SK-N-SH treated with all-trans-retinoic acid at 6 μM for 48 hours (cell line): ENCODE results near the gene DBNDD2.

Experiments used
- ATAC-seq: fragments of 200-7000 bp; cut with Tn5 transposase; 3 replicates; pipeline ENCODE4 v1.9.1; 2020; ENCODE audit warnings: mild to moderate bottlenecking, moderate library complexity
- ARNTL ChIP-seq: fragments of 450-650 bp; formaldehyde crosslinking; IDR thresholded peaks from 2 replicates; pipeline ENCODE4 v1.5.0; 2020; ENCODE audit warnings: low read depth, mild to moderate bottlenecking, moderate library complexity, borderline replicate concordance
- BACH2 ChIP-seq: fragments of 250-450 bp; sonication (Bioruptor Pico); IDR thresholded peaks from 2 replicates; pipeline ENCODE4 v1.9.0; 2021; ENCODE audit warnings: mild to moderate bottlenecking, borderline replicate concordance
- CSDC2 ChIP-seq: fragments of 250-450 bp; sonication (Bioruptor Pico); IDR thresholded peaks from 2 replicates; pipeline ENCODE4 v1.5.0; 2020; ENCODE audit warnings: mild to moderate bottlenecking, moderate library complexity
- ESRRG ChIP-seq: fragments of 250-450 bp; sonication (Bioruptor Pico); IDR thresholded peaks from 2 replicates; pipeline ENCODE4 v1.6.1; 2021; ENCODE audit warnings: mild to moderate bottlenecking
- GLIS3 ChIP-seq: fragments of 250-450 bp; sonication (Bioruptor Pico); IDR thresholded peaks from 2 replicates; pipeline ENCODE4 v1.5.0; 2020; ENCODE audit warnings: mild to moderate bottlenecking, moderate library complexity
- ISL1 ChIP-seq: fragments of 250-450 bp; sonication (Bioruptor Pico); IDR thresholded peaks from 2 replicates; pipeline ENCODE4 v2.1.2; 2022; ENCODE audit warnings: mild to moderate bottlenecking, moderate library complexity
- OSR1 ChIP-seq: fragments of 250-450 bp; sonication (Bioruptor Pico); IDR thresholded peaks from 2 replicates; pipeline ENCODE4 v1.8.0; 2022; ENCODE audit warnings: moderate library complexity, mild to moderate bottlenecking, inconsistent platforms
- PPARA ChIP-seq: fragments of 250-450 bp; sonication (Bioruptor Pico); IDR thresholded peaks from 2 replicates; pipeline ENCODE4 v1.5.0; 2020; ENCODE audit warnings: mild to moderate bottlenecking, borderline replicate concordance
- RARB ChIP-seq: fragments of 250-450 bp; sonication (Bioruptor Pico); IDR thresholded peaks from 2 replicates; pipeline ENCODE4 v1.8.0; 2021; ENCODE audit warnings: mild to moderate bottlenecking, moderate library complexity
- SNAI2 ChIP-seq: fragments of 250-450 bp; sonication (Bioruptor Pico); IDR thresholded peaks from 2 replicates; pipeline ENCODE4 v1.5.0; 2020; ENCODE audit warnings: mild to moderate bottlenecking, moderate library complexity
- TCF4 ChIP-seq: fragments of 250-450 bp; sonication (Bioruptor Pico); IDR thresholded peaks from 2 replicates; pipeline ENCODE4 v1.8.0; 2021; ENCODE audit warnings: mild to moderate bottlenecking, moderate library complexity, borderline replicate concordance
- TOX ChIP-seq: fragments of 250-450 bp; sonication (Bioruptor Pico); IDR thresholded peaks from 2 replicates; pipeline ENCODE4 v1.8.0; 2021; ENCODE audit warnings: mild to moderate bottlenecking, moderate library complexity, borderline replicate concordance
- ZC3H10 ChIP-seq: fragments of 250-450 bp; sonication (Bioruptor Pico); IDR thresholded peaks from 2 replicates; pipeline ENCODE4 v1.5.1; 2021; ENCODE audit warnings: mild to moderate bottlenecking, moderate library complexity
- ZFP3 ChIP-seq: fragments of 250-450 bp; sonication (Bioruptor Pico); IDR thresholded peaks from 2 replicates; pipeline ENCODE4 v1.5.0; 2020; ENCODE audit warnings: mild to moderate bottlenecking, moderate library complexity
- ZFP30 ChIP-seq: fragments of 450-650 bp; formaldehyde crosslinking; IDR thresholded peaks from 2 replicates; pipeline ENCODE4 v1.5.0; 2022; ENCODE audit warnings: mild to moderate bottlenecking, moderate library complexity
- ZNF565 ChIP-seq: fragments of 450-650 bp; formaldehyde crosslinking; conservative IDR thresholded peaks from 2 replicates; pipeline ENCODE4 v1.5.0; 2020; ENCODE audit warnings: low read depth, mild to moderate bottlenecking, moderate library complexity
- ZNF70 ChIP-seq: fragments of 450-650 bp; formaldehyde crosslinking; IDR thresholded peaks from 2 replicates; pipeline ENCODE4 v1.5.0; 2020; ENCODE audit warnings: mild to moderate bottlenecking, moderate library complexity
- ZNF8 ChIP-seq: fragments of 450-650 bp; formaldehyde crosslinking; IDR thresholded peaks from 2 replicates; pipeline ENCODE4 v1.5.0; 2020; ENCODE audit warnings: mild to moderate bottlenecking, moderate library complexity
- TF ChIP-seq, protein P1 (sequence below): fragments of 250-450 bp; sonication (Bioruptor Pico); IDR thresholded peaks from 2 replicates; pipeline ENCODE4 v1.5.1; 2021; ENCODE audit warnings: mild to moderate bottlenecking, moderate library complexity
- TF ChIP-seq, protein P2 (sequence below): fragments of 250-450 bp; sonication (Bioruptor Pico); IDR thresholded peaks from 2 replicates; pipeline ENCODE4 v1.5.1; 2020; ENCODE audit warnings: low read depth, mild to moderate bottlenecking, moderate library complexity
- TF ChIP-seq, protein P3 (sequence below): fragments of 250-450 bp; sonication (Bioruptor Pico); IDR thresholded peaks from 2 replicates; pipeline ENCODE4 v1.5.0; 2020; ENCODE audit warnings: mild to moderate bottlenecking, moderate library complexity
- TF ChIP-seq, protein P4 (sequence below): fragments of 250-450 bp; sonication (Bioruptor Pico); IDR thresholded peaks from 2 replicates; pipeline ENCODE4 v1.8.0; 2021; ENCODE audit warnings: low read depth, mild to moderate bottlenecking, moderate library complexity, borderline replicate concordance
- TF ChIP-seq, protein P5 (sequence below): fragments of 250-450 bp; sonication (Bioruptor Pico); IDR thresholded peaks from 2 replicates; pipeline ENCODE4 v1.8.0; 2020; ENCODE audit warnings: mild to moderate bottlenecking, moderate library complexity, borderline replicate concordance

The DBNDD2 gene

DNA sequence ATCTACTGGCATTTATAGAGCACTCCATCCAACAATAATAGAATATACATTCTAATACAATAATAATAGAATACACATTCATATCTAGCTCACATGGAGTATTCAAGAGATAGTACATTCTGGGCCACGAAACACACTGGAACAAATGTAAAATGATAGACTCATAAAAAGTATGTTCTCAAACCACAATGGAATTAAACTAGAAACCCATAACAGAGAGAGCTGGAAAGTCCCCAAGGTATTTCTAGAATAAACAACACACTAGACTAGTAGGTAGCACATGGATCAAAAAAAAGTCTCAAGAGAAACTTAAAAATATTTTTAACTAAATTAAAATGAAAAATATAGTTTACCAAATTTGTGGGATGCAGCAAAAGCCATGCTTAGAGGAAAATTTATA is 20.8 kb upstream of the DBNDD2 start:
- no peak for ATAC-seq
- TF ChIP-seq TCF4 (CRISPR knock-in tag) (no peak), ZC3H10 (no peak), ZFP3 (CRISPR knock-in tag) (no peak), ZNF8 (CRISPR knock-in tag) (no peak), ESRRG (CRISPR knock-in tag) (no peak), ARNTL (CRISPR knock-in tag) (no peak), SNAI2 (CRISPR knock-in tag) (no peak), BACH2 (no peak), CSDC2 (CRISPR knock-in tag) (no peak), ZFP30 (CRISPR knock-in tag) (no peak), TOX (CRISPR knock-in tag) (no peak), RARB (CRISPR knock-in tag) (no peak), GLIS3 (CRISPR knock-in tag) (no peak), ZNF70 (no peak), ZNF565 (no peak), OSR1 (no peak)
- TF ChIP-seq, protein P1, sequence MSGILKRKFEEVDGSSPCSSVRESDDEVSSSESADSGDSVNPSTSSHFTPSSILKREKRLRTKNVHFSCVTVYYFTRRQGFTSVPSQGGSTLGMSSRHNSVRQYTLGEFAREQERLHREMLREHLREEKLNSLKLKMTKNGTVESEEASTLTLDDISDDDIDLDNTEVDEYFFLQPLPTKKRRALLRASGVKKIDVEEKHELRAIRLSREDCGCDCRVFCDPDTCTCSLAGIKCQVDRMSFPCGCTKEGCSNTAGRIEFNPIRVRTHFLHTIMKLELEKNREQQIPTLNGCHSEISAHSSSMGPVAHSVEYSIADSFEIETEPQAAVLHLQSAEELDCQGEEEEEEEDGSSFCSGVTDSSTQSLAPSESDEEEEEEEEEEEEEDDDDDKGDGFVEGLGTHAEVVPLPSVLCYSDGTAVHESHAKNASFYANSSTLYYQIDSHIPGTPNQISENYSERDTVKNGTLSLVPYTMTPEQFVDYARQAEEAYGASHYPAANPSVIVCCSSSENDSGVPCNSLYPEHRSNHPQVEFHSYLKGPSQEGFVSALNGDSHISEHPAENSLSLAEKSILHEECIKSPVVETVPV (CRISPR knock-in tag) = no peak
- TF ChIP-seq, protein P2, sequence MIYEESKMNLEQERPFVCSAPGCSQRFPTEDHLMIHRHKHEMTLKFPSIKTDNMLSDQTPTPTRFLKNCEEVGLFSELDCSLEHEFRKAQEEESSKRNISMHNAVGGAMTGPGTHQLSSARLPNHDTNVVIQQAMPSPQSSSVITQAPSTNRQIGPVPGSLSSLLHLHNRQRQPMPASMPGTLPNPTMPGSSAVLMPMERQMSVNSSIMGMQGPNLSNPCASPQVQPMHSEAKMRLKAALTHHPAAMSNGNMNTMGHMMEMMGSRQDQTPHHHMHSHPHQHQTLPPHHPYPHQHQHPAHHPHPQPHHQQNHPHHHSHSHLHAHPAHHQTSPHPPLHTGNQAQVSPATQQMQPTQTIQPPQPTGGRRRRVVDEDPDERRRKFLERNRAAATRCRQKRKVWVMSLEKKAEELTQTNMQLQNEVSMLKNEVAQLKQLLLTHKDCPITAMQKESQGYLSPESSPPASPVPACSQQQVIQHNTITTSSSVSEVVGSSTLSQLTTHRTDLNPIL (CRISPR knock-in tag) = no peak
- TF ChIP-seq, protein P3, sequence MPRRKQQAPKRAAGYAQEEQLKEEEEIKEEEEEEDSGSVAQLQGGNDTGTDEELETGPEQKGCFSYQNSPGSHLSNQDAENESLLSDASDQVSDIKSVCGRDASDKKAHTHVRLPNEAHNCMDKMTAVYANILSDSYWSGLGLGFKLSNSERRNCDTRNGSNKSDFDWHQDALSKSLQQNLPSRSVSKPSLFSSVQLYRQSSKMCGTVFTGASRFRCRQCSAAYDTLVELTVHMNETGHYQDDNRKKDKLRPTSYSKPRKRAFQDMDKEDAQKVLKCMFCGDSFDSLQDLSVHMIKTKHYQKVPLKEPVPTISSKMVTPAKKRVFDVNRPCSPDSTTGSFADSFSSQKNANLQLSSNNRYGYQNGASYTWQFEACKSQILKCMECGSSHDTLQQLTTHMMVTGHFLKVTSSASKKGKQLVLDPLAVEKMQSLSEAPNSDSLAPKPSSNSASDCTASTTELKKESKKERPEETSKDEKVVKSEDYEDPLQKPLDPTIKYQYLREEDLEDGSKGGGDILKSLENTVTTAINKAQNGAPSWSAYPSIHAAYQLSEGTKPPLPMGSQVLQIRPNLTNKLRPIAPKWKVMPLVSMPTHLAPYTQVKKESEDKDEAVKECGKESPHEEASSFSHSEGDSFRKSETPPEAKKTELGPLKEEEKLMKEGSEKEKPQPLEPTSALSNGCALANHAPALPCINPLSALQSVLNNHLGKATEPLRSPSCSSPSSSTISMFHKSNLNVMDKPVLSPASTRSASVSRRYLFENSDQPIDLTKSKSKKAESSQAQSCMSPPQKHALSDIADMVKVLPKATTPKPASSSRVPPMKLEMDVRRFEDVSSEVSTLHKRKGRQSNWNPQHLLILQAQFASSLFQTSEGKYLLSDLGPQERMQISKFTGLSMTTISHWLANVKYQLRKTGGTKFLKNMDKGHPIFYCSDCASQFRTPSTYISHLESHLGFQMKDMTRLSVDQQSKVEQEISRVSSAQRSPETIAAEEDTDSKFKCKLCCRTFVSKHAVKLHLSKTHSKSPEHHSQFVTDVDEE (CRISPR knock-in tag) = no peak

DNA sequence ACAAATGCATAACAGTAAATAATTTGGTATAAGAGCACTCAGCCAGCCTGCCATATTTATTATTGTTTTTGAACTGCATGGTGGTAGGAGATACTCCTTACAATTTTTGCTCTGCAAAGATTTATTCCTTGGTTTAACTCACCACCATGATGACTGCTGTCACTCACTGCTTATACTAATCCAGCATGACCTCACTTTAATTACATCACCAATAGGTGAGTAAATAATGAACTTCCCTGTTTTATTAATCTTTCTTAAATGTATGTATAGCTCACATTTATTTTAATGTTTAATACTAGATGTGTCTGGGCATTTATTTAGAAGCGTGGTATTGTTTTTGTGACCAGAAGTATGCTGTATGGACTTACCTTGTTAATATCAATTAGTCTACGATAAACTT is 17.2 kb upstream of the DBNDD2 start:
- ATAC-seq = no peak

More for the DNA sequence above, 17.2 kb upstream of the DBNDD2 start:
- TF ChIP-seq ZNF8 (CRISPR knock-in tag) (no peak), GLIS3 (CRISPR knock-in tag) (no peak), PPARA (CRISPR knock-in tag) (no peak), ARNTL (CRISPR knock-in tag) (no peak), TCF4 (CRISPR knock-in tag) (no peak), ZFP30 (CRISPR knock-in tag) (no peak), OSR1 (no peak), ISL1 (no peak), ZC3H10 (no peak), SNAI2 (CRISPR knock-in tag) (no peak), ZFP3 (CRISPR knock-in tag) (no peak), CSDC2 (CRISPR knock-in tag) (no peak), TOX (CRISPR knock-in tag) (no peak), ESRRG (CRISPR knock-in tag) (no peak), RARB (CRISPR knock-in tag) (no peak)
- TF ChIP-seq, protein P1 (CRISPR knock-in tag) = no peak
- TF ChIP-seq, protein P4, sequence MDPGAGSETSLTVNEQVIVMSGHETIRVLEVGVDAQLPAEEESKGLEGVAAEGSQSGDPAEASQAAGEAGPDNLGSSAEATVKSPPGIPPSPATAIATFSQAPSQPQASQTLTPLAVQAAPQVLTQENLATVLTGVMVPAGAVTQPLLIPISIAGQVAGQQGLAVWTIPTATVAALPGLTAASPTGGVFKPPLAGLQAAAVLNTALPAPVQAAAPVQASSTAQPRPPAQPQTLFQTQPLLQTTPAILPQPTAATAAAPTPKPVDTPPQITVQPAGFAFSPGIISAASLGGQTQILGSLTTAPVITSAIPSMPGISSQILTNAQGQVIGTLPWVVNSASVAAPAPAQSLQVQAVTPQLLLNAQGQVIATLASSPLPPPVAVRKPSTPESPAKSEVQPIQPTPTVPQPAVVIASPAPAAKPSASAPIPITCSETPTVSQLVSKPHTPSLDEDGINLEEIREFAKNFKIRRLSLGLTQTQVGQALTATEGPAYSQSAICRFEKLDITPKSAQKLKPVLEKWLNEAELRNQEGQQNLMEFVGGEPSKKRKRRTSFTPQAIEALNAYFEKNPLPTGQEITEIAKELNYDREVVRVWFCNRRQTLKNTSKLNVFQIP (CRISPR knock-in tag) = no peak
- TF ChIP-seq, protein P5, sequence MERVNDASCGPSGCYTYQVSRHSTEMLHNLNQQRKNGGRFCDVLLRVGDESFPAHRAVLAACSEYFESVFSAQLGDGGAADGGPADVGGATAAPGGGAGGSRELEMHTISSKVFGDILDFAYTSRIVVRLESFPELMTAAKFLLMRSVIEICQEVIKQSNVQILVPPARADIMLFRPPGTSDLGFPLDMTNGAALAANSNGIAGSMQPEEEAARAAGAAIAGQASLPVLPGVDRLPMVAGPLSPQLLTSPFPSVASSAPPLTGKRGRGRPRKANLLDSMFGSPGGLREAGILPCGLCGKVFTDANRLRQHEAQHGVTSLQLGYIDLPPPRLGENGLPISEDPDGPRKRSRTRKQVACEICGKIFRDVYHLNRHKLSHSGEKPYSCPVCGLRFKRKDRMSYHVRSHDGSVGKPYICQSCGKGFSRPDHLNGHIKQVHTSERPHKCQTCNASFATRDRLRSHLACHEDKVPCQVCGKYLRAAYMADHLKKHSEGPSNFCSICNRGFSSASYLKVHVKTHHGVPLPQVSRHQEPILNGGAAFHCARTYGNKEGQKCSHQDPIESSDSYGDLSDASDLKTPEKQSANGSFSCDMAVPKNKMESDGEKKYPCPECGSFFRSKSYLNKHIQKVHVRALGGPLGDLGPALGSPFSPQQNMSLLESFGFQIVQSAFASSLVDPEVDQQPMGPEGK (CRISPR knock-in tag) = no peak
- TF ChIP-seq, protein P2 (CRISPR knock-in tag) = no peak
- TF ChIP-seq, all 23 proteins: peak for 0
